Fibroblast of upper back skin (primary cell): ENCODE data around the gene MRAS.
A peak's percentile ranks its signal among the peaks of the same experiment; 100 is the strongest.

Experiments used
- DNase-seq: peaks from one replicate; pipeline ENCODE4 v3.0.0-alpha.2; 2013

MRAS gene

DNA sequence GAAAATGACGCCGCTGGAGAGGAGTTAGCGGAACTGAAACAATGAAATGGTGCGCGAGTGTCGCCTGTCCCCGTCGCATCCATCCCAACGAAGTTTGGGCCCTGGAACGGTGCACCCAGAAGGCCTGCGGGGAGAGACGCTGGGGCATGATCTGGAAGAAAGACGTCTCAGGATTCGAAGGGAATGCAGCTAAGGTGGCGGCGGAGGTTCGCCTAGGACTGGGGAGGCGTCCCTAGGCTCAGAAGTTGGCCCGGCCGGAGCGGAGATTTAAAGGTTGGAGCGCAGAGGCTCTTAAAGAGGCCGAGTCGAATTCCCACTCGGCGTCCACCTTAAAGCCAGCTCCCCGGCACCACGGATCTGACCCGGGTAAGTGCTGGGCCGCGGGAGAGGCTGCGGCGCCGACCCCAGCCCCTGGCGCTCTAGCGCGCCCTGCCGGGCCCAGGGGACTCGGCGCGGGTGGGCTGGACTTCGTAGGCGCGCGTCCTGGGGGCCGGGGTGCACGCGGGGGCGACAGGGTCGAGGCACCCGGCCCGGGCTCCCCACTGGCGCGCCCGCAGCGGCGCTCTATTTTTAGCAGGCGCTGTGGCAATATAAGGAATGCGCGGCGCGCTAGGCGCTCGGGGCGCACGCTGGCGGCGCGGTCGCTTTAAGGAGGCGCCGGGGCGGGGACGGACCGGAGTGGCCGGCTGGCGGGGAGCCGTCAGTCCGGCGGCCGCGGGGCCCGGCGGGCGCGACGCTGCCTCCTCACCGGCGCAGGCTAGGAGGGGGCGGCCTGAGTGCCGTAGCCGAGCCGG lies at the start of gene MRAS:
Gene MRAS (plus strand): TSS at position 620 of the 794 bp plus-strand sequence. CDS start 24,305 bp downstream, outside the sequence.
- peak; percentile 76 for DNase-seq

DNA sequence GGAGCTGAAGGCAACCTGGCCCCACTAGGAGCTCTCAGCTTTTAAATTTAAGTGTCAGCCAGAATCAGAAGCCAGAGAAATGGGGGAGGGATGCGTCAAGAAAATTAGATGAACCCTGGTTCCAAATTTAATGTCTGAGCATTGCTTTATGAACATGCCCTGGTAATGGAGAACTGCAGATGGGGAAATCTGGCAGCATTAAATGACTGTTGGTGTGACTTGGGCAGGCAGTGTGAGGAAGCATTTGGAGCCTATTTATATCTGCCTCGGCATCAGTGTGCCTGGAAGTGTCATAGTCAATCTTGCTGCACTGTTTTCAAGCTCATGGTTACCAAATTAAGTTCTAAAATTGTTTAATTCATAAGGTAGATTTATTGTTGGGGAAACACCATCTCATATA lies 47.7 kb upstream of the MRAS start:
- no peak for DNase-seq

DNA sequence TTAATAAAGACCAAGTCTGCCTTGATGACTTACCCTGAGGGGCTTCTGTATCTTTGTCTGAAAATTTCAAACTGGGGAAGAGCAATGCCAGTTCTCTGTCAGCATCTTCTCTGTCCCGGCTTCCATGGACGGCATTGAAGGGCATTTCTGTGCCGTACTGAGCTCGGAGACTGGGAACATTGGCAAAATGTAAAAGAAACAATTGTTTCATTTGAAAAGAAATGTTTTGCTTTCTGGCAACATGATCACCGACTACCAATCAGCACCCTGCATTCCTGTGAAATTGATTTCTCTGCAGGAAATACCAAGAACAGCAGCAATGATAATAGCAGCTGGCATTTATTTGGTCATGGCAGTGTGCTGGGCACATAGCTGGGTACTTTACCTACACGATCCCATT lies 44.9 kb upstream of the MRAS start:
- no peak for DNase-seq

DNA sequence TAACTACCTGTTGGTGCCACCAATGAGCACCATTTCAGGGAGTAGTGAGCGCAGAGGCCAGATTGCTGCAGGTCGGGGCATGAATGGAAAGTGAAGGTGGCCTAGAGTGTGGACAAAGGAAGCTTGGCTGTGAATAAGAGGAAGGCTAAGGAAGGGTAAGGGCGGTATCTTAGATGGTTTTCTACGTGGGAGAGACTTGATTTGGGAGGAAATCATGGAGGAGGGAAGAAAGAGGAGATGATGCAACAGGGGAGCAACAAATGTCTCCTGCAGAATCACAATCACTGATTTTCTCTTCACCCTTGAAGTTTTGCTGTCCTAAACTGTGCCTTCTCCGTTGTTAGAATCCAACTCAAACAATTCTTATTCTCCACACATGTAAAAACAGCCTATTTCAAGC lies 40.5 kb upstream of the MRAS start:
- DNase-seq = no peak

DNA sequence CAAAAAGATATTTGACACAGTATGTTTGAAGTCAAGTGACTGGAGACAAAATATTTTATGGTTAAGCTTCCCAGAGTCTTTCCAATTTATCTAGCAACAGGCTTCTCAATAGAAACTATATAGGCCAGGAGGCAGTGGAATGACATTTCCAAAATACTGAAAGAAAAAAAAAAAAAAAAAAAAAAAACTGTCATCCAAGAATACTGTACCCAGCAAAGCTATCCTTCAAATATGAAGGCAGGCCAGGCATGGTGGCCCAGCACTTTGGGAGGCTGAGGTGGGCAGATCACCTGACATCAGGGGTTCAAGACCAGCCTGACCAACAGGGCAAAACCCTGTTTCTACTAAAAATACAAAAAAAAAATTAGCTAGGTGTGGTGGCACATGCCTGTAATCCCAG lies 39.6 kb upstream of the MRAS start:
- no peak for DNase-seq

DNA sequence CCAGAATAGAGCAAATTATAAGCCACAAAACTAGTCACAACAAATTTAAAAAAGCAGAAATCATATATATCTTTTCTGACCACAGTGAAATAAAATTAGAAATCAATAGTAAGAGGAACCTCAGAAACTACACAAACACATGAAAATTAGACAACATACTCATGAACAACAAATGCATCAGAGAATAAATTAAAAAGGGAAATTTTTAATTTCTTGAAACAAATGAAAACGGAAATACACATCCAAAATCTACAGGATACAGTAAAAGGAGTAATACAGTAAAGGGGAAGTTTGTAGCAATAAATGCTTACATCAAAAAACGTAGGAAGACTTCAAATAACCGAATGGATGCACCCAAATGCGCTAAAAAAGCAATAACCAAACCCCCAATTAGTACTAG lies 37.9 kb upstream of the MRAS start:
- no peak for DNase-seq

DNA sequence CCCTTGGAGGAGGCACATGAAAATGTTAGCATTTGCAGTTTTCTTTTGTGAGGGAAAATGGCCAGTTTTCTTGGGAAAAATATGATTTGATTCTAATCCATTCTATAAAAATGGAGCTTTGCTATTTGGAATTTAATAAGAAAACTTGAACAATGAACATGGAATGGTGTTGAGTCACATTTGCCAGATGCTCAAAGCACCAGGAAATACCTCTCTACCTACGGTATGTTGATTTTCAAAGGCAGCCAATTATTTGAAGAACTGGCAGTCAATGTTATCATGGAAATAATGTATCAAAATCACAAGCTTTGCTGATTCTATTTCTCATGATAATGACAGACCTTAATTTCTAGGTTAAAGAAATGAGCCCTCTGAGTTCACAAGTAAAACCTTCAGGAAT lies 33.6 kb upstream of the MRAS start:
- DNase-seq = peak; percentile 40

DNA sequence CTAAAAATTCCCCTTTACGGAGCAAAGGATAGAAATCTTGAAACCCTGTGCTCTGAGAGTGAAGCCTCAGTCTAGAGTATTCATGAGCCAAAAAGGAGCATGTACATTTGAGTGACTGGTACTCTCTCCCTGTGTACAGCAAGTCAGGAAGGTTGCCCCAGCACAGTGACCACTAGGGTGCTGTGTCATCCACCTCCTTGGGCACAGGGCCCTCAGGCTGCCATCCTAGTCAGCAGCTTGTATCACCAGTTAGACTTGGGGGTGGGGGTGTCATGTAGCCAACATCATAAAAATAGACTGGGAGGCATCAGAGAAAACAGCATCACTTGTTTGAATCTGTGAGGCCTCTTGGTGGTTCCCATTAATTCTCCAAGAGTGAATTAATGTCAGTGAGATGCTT lies 30.7 kb upstream of the MRAS start:
- no peak for DNase-seq

DNA sequence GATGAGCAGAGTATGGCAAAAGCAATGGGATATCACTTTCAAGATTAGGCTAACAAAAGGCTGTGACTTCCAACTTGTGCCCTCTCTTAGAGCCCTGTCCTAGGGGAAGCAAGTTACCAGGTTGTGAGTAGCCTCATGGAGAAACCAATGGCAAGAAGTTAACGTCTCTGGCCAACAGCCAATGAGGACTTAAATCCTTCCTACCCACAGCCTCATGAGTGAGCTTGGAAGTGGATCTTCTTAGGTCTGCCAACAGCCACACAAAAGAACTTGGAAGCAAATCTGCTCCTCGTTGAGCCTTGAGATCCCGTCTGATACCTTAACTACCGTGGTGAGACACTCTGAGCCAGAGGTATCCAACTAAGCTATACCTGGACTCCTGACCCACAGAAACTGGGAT lies 24.4 kb upstream of the MRAS start:
- no peak for DNase-seq

DNA sequence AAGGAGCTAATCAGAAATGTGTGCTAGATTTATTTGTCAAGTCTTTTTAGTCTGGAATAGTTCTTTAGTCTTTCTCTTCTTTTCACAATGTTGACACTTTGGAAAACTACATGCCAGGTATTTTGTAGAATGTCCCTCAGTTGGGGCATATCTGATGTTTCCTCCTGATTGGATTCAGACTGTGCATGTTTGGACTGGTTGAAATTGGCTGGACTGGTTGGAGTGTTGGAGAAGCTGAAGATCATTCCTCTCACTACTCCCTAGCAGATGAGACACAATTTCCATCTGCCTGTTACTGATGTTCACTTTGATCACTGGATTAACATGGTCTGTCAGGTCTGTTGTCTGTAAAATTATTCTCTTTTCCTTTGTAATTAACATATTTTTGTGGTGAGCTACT lies 22.4 kb upstream of the MRAS start:
- DNase-seq = no peak

DNA sequence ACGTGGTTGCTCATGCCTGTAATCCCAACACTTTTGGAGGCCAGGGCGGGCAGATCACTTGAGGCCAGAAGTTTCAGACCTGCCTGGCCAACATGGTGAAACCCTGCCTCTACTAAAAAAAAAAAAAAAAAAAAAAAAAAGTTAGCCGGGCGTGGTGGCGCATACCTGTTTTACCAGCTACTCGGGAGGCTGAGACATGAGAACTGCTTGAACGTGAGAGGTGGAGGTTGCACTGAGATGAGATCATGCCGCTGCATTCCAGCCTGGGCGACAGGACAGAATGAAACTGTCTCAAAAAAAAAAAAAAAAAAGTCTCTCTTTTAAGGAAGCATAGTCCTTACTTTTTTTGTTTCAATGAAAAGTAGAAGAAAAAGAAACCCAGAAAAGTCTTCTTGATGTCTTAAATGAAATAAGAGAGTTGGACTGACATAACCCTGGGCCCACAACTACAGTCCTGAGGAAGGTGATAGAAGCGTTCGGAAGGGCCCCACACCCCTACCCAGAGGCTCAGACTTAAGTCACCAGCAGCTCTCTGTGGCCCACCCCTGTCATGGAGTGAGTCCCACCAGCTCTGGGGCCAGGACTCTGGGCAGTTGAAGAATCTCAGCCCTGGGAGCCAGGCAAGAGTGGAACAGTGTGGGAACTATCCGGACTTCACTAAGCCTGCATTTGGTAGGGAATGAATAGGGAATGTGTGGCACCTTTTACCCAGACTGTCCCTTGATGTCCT lies 21.3 kb upstream of the MRAS start:
- DNase-seq = no peak

DNA sequence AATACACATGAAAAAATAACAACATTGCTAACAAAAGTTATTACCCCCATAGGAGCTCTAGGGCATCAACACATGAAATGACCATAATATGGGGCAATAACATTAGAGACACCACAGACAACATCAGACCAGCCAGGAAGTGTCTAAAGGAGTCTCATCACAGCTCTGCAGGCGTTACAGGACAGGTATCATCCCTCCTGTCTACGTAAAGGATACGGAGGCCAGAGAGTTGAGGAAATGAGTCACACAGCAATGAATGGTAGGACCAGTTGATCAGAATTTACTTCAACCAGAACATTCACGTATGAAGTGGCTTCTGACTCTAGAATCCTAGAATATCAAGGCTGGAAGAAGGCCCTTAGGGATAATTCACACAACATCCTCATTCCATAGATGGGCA lies 20.5 kb upstream of the MRAS start:
- DNase-seq = no peak

DNA sequence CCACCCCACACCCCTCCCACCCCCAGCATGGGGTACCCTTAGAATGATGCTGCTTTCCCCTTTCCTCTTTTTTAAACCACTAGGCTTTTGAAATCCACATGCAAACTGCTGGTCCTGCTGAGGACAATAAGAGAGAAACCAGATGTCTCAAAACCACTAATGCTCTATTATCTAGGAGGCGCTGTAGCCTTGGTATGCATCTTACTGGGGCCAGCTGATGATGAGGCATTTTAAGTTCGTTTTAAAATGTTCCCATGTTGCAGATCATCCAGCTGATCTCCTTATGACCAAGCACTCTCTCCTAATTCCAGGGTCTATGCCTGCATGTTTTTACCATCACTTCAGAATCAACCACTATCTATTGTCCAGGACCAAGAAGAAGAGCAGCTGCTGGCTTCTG lies 20.0 kb upstream of the MRAS start:
- peak; percentile 35 for DNase-seq

DNA sequence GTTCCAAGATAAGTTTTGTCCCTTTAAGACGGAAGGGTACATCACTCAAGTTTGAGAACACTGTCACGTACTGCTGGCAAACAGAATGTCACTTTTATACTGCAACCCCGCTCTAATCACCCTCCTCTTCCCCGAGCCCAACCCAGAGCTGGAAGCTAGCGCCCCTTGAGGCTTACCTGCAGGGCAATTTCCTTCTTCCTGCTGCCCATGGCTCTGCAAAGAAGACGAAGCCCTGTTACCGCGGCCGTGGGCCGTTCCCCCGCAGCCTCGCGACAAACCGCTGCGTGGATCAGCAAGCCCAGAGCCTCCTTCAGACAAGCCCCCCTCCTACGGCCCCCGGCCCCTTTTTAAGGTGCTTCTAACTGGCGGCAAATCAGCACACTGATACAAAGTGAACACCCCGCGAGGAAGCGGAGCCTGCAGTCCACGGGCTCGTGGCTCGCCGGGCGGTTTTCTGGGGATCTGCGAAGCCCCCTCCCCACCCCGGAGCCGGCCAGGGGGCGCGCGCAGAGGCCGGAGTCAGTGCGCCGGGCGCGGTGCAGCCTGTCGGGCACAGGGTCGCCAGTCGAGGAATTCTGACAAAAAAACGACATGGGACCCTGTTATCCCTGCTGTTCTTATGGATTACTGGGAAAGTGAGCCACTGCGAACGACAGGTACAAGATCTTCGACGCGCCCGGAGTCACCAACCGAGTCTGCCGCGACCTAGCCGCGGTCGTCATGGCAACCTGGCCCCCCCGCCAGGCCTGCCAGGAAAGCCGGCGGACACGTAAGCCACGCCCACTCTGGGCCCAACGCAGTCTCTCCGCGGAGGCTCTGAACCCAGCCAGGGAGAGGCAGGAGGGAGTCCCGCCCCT lies 19.0 kb upstream of the MRAS start, which contains the start of gene NME9:
Gene NME9 (minus strand): TSS at position 725 of the 857 bp plus-strand sequence. CDS start 516 bp downstream, at position 209.
- DNase-seq = peak; percentile 78

DNA sequence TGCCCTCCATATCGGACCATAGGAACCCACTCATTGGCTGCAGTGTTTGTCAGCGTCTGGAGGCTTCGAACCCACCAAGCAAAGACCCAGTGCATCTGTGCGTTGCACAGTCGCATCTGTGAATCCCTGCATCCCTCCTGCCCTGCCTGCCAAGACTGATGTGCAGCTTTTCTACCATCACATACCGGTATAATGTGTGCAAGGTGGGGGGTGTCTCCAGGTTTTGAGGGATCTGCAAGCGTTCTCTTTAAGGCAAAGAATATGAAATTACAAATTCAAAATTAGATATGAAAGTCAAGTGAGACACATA lies 18.4 kb upstream of the MRAS start:
- no peak for DNase-seq

DNA sequence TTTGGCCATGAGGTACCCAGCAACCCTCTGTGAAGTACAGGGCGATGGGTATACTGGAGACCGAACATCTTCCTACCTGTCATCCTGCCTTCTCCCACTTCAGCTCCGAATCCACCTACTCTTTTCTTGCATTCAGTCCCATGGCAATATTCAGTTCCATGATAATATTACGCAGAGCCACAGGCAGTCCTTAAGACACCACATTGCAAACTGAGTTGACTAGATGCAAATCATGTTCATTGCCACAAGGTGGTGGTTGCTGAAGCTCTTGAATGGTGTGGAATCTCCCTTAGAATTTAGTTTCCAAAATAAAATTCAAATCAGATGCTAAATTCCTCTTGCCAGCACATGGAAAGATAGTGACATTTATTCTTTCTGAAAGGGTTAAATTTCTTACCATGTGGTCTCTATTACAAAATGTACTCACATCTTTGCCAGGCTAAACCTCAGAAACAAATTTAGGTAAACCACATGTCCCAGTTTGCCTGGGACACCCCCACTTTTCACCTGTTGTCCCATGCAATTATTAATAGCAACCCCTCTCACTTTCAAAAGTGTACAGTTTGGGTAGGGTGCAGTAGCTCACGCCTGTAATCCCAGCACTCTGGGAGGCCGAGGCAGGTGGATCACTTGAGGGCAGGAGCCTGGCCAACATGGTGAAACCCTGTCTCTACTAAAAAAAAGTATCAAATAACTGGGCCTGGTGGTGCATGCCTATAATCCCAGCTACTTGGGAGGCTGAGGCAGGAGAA lies 17.1 kb upstream of the MRAS start:
- no peak for DNase-seq

DNA sequence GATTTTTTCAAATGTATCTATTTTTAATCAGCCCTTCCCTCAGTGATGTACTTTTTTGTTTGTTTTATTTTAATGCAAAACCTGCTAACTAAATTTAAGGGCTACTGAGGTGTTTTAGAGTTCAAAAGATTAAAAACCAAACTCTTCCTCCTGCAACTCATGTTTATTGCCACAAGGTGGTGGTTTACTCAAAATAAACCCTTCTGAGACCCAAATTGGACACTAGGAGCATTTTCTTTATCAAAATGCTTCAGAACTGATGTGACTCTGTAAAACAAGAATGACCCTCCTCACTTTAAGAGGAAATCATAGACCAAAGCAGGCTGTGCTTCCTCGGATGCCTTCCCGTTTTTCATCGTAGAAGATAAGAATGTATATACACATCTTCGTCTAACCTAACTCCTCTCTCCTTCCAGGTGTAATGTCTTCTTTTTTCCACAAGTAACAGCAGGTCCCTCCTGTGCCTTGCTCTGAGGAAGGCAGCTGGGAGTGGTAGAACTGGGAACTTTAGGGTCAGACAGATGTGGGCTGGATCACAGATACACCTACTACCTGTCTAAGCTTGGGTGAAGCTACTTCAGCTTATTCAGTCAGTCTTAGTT lies 15.8 kb upstream of the MRAS start:
- peak; percentile 31 for DNase-seq

DNA sequence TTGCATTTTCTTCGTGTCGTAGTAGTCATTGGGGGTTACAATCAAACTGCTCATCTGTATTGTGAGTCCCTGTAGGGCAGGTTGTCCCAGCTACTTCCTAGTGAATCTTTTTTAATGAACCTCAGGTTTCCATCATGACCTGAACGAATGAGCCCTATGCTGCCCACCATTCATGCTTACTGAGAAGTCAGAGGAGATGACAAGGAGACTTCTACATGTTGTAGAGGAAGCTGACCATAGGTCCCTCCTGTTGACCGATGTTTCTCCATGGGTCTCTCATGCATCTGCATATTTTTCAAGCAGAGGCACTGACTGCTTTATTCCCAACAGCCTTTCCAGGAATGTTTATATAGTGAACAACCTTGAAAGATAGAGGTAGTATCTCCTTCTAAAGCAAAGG lies 13.8 kb upstream of the MRAS start:
- DNase-seq = no peak

DNA sequence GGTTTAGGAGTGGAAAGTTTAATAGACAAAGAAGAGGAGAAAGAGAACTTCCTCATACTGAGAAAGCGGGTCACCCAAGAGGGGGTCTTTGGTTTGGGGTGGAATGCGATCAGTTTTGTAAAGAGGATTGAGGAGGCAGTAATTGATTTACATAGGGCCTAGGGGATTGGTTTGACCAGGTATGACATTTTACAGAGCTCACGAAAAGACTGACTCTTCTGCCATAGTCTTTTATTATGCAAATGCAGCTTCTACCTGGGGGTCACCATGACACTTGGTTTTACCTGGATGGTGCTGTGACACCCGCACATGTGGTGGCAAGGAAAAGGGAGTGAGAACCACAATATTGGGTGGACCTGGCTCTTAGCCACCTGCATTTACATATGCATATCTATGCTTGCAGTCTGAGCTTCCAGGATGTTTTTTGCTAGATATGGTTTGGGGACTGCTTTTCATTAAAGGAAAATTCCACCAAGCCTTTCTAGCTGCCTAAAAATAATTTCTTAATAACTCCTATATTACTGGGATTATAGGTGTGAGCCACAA lies 11.9 kb upstream of the MRAS start:
- no peak for DNase-seq

DNA sequence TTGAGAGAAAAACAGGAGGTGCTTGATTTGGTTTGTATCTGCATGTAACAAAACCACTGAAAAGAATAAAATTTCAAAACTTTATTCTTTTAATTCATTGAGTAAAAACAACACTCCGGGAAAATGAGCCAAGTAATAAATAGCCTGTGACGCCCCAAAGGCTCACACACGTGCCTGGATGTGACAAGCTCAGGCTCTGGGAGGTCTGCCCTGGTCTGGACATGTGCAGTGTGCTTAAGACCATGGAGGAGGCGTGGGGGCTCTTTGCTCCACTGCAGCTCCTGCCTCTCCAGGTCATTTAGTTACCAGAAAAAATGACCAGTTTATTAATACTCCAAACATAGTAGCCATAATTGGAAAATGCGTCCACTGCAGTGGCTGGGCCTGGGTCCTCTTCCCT lies 10.1 kb upstream of the MRAS start:
- DNase-seq = no peak

DNA sequence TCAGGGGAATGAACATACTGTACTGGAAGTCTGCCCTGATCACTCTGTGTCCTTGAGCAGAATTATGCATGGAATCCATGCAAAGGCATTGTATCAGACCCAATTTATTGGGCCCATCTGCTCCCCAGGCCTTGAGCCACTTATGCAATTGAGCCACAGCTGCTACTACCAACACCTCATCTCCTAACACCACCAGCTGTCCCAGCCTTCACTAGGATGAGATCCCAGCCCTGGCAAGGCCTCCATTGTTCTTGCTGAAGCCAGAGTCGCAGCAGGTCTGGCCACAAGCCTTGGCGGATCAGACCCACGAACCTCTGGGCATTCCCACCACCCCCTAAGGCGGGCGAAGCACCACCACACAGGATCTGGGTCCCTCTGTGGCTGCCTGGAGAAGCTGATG lies 9.6 kb upstream of the MRAS start:
- DNase-seq = no peak

DNA sequence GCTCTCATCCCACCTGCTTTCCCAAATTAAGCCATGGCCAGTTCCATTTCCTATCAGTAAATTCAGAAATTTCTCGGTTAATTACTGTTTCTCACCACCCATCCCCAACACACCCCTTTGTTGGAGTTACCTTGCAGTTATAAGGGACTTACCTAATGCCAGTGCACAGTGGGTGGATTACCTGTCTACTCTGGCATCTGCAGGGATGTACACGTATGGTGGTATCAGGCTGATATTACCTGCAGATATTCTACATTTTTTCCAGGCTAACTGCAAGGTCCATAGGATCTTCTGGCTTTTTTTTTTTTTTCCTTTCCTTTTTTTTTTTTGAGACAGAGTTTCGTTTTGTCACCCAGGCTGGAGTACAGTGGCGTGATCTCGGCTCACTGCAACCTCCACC lies 7.9 kb upstream of the MRAS start:
- DNase-seq = no peak
